Measurements from ENCODE around the gene ADCY3.

Gene ADCY3

GRCh38 chr2:24830351-24830750 lies 89.7 kb downstream of the ADCY3 start:
- TF ChIP-seq CTCF (IDR thresholded peaks at IDR 0.05; ENCODE audit: low read depth, low read length, missing control alignments), result no peak
- no peak for DNase-seq (ENCODE audit: low read depth)
- no peak overlapping the region for H3K4me3 ChIP-seq (ENCODE audit: low read depth, low read length)

GRCh38 chr2:24828238-24828996 lies 91.6 kb downstream of the ADCY3 start:
- no peak for TF ChIP-seq CTCF (IDR thresholded peaks at IDR 0.05; ENCODE audit: low read depth, low read length, missing control alignments)
- H3K4me3 ChIP-seq (ENCODE audit: low read depth, low read length), result no peak overlapping the region

GRCh38 chr2:24827321-24828237 lies 92.5 kb downstream of the ADCY3 start:
- peak; percentile 96 for TF ChIP-seq CTCF (IDR thresholded peaks at IDR 0.05; ENCODE audit: low read depth, low read length, missing control alignments)
- DNase-seq (ENCODE audit: low read depth), result peak; percentile 53
- no peak overlapping the region for H3K4me3 ChIP-seq (ENCODE audit: low read depth, low read length)

More at GRCh38 chr2:24828238-24828996, 91.6 kb downstream of the ADCY3 start:
- no peak for DNase-seq (ENCODE audit: low read depth)

- no peak for TF ChIP-seq CTCF (IDR thresholded peaks at IDR 0.05; ENCODE audit: low read depth, low read length, missing control alignments)
- H3K4me3 ChIP-seq (ENCODE audit: low read depth, low read length), result no peak overlapping the region
- DNase-seq (ENCODE audit: low read depth), result no peak
Measured at GRCh38 chr2:24826773-24827145, 93.3 kb downstream of the ADCY3 start.

GRCh38 chr2:24825883-24826772 lies 93.9 kb downstream of the ADCY3 start:
- no peak for TF ChIP-seq CTCF (IDR thresholded peaks at IDR 0.05; ENCODE audit: low read depth, low read length, missing control alignments)
- no peak overlapping the region for H3K4me3 ChIP-seq (ENCODE audit: low read depth, low read length)
- DNase-seq (ENCODE audit: low read depth), result no peak

Data from GM12864 (cell line).